Vagina (tissue), 2 donors: ENCODE measurements around the gene DMKN. TPM values are rescaled to one million over a fixed set of nuclear protein-coding genes. Genes with fewer than 3 reads are reported as not detected.
"Not testable (repeated sequence)": the region's sequence is repeated elsewhere in the genome, so short reads cannot be mapped to it uniquely, and the experiment has no call there.

ENCODE experiments used
- DNase-seq, 2 donors: peaks; one replicate each; pipeline ENCODE4 v3.0.0-alpha.2; 2017; ENCODE audit errors: extremely low spot score in 2 of 2
- H3K27ac ChIP-seq: fragments of 200-600 bp; sonication (generic); one replicate; pipeline ENCODE4 v1.5.1; 2019
- H3K27me3 ChIP-seq: fragments of 200-600 bp; sonication (generic); one replicate; pipeline ENCODE4 v1.5.1; 2019
- H3K36me3 ChIP-seq, 2 donors: fragments of 200-600 bp; sonication (generic); one replicate each; pipeline ENCODE4 v1.5.1; 2017 to 2019
- H3K4me1 ChIP-seq: fragments of 200-600 bp; sonication (generic); one replicate; pipeline ENCODE4 v1.5.1; 2019
- H3K4me3 ChIP-seq, 2 donors: fragments of 200-600 bp; sonication (generic); 1 replicate in 1 of 2; 2 replicates in 1 of 2; pipeline ENCODE4 v1.5.1; 2016 to 2019
- H3K9me3 ChIP-seq: fragments of 200-600 bp; sonication (generic); one replicate; pipeline ENCODE4 v1.5.1; 2019
- POLR2A ChIP-seq, 2 donors: fragments of 450-650 bp; IDR thresholded peaks; one replicate each; pipeline ENCODE4 v1.6.1; 2017; ENCODE audit warnings: antibody characterized with exemption in 2 of 2, mild to moderate bottlenecking in 2 of 2, moderate library complexity in 2 of 2
- POLR2AphosphoS5 ChIP-seq, 2 donors: sonication (generic); formaldehyde crosslinking; IDR thresholded peaks; one replicate each; pipeline ENCODE4 v1.9.0; 2017; ENCODE audit warnings: antibody characterized with exemption in 2 of 2, mild to moderate bottlenecking in 2 of 2, low read depth in 1 of 2; ENCODE audit not compliant: insufficient read depth in 1 of 2
- intact Hi-C: fragments of 100-400 bp; cut with DNase I; formaldehyde crosslinking; loops from one replicate; pipeline ENCODE4 v1.15.1; 2023
- total RNA-seq: library from RNA; depleted of rRNA; stranded (reverse); fragments of >200 nt; gene quantifications from one replicate; pipeline ENCODE4 v1.2.3, GENCODE V29; 2016
- TF ChIP-seq, protein P1 (sequence below), 3 experiments: fragments of 450-650 bp in 2 of 3; fragments of 200-600 bp in 1 of 3; sonication (generic) in 1 of 3; IDR thresholded peaks; one replicate each; pipeline ENCODE4 v1.5.1; 2017 to 2019; ENCODE audit warnings: antibody characterized with exemption in 3 of 3, mild to moderate bottlenecking in 2 of 3, moderate library complexity in 2 of 3

Gene DMKN
- total RNA-seq, 1 donor from 2014 or later: 237 TPM

DNA sequence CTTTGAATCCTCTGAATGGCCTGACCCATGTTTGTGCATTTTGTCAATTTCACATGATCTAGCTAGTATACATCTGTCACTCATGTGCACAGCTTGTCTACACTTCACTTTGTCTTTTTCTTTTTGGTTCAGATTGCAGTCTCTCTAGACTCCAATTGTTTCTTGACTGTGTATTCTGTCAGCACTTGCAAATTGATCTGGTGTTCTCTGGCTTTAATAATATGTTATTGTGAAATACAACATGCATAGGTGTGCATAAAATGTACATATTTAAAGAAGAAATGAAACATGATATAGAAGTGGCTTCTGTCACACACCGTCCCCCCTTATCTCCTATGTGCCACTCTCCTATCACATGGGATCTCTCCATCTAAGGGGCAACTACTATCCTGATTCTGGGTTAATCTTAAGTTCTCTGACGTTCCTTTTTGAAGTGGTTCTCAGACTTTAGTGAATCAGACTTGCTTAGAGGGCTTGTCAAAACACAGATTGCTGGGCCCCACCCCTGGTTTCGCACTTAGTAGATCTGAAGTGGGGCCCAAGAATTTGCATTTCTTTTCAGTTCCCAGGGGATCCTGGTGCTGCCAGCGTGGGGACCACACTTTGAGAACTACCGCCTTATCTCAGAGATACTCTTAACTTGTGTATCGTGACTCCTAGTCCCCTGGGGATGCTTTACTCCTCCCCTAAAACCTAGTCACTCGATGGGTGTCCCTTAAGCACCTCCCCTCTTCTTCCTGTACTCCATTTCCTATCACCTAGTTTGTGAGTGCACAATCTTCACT, 29.0 kb downstream of the DMKN start:
- H3K9me3 ChIP-seq: no peaks in the 10 kb centered on the region
- H3K4me1 ChIP-seq: no peaks in the 10 kb centered on the region
- no peak for DNase-seq
- H3K27me3 ChIP-seq: no peaks in the 10 kb centered on the region
- TF ChIP-seq, protein P1, sequence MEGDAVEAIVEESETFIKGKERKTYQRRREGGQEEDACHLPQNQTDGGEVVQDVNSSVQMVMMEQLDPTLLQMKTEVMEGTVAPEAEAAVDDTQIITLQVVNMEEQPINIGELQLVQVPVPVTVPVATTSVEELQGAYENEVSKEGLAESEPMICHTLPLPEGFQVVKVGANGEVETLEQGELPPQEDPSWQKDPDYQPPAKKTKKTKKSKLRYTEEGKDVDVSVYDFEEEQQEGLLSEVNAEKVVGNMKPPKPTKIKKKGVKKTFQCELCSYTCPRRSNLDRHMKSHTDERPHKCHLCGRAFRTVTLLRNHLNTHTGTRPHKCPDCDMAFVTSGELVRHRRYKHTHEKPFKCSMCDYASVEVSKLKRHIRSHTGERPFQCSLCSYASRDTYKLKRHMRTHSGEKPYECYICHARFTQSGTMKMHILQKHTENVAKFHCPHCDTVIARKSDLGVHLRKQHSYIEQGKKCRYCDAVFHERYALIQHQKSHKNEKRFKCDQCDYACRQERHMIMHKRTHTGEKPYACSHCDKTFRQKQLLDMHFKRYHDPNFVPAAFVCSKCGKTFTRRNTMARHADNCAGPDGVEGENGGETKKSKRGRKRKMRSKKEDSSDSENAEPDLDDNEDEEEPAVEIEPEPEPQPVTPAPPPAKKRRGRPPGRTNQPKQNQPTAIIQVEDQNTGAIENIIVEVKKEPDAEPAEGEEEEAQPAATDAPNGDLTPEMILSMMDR (IDR thresholded peaks at IDR 0.05): no peak
- TF ChIP-seq POLR2A (IDR thresholded peaks at IDR 0.05) (no peak), POLR2AphosphoS5 (IDR thresholded peaks at IDR 0.05; ENCODE audit: insufficient read depth in 1 of 2, low read depth in 1 of 2) (no peak)
- H3K4me3 ChIP-seq: no peak overlapping the region
- H3K36me3 ChIP-seq: no peaks in the 10 kb centered on the region
- intact Hi-C loops: no loop called here
- H3K27ac ChIP-seq: no peak overlapping the region

DNA sequence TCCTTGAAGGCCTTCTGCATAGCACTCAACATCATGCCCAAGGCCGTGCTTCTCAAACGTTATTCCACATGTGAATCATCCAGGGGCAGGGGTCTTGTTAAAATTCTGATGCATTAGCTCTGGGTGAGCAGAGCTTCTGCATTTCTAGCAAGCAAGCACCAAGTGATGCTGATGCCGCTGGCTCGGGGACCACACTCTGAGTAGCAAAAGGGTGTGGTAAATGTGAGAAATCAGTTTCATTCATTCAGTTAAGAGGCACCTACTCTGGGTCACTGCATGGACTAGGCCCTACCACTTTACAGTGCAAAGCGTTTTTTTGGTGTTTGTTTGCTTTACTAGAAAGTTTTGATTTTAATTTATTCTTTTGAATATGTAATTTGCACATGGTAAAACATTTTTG, 30.4 kb downstream of the DMKN start:
- intact Hi-C loops: no loop called here

DNA sequence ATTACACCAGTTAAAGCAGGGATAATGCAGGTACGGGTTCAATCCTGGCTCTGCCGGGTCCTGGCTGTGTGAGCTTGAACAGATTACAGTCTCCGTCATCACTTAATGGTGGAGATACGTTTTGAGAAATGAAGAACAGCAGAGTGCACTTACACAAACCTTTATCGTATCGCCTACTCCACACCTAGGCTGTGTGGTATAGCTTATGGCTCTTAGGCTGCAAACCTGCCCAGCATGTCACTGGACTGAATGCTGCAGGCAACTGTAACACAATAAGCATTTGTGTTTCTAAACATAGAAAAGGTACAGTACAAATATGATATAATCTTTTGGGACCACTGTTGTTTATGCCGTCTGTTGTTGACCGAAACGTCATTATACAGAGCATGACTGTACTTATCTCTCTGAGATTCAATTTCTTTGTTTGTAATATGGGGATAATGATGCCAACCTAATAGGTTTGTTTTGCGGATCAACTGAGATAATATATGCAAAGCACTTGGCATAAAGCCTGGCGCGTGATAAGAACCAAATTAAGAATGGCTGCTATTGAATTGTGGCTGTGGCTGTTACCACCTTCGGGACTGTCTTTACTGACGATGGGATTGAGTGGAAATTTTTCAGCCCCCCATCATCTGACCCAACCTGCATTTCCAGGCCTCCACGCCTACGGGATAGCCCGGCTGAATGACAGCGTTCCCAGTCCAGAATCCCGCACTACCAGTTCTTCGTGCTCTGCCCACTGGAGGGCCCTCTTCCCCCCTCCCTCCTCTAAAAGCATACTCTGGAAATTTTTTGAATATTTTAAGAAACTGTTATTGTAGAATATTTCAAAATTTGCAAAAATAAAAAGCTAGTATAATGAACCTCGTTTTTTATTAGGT, 34.4 kb downstream of the DMKN start:
- no peaks in the 10 kb centered on the region for H3K9me3 ChIP-seq
- DNase-seq: no peak
- H3K4me3 ChIP-seq: no peak overlapping the region
- H3K36me3 ChIP-seq: no peaks in the 10 kb centered on the region
- H3K27ac ChIP-seq: no peak overlapping the region
- no peaks in the 10 kb centered on the region for H3K4me1 ChIP-seq
- TF ChIP-seq, protein P1 (IDR thresholded peaks at IDR 0.05): no peak
- TF ChIP-seq POLR2AphosphoS5 (IDR thresholded peaks at IDR 0.05; ENCODE audit: insufficient read depth in 1 of 2, low read depth in 1 of 2) (no peak), POLR2A (IDR thresholded peaks at IDR 0.05) (no peak)
- H3K27me3 ChIP-seq: no peaks in the 10 kb centered on the region
- intact Hi-C loops: no loop called here

More for the DNA sequence above, 30.4 kb downstream of the DMKN start:
- no peak overlapping the region for H3K27ac ChIP-seq
- no peaks in the 10 kb centered on the region for H3K36me3 ChIP-seq
- H3K9me3 ChIP-seq: no peaks in the 10 kb centered on the region
- TF ChIP-seq POLR2A (IDR thresholded peaks at IDR 0.05): no peak
- TF ChIP-seq, protein P1 (IDR thresholded peaks at IDR 0.05): no peak
- no peak for TF ChIP-seq POLR2AphosphoS5 (IDR thresholded peaks at IDR 0.05; ENCODE audit: insufficient read depth in 1 of 2, low read depth in 1 of 2)
- no peaks in the 10 kb centered on the region for H3K4me1 ChIP-seq
- DNase-seq: no peak
- H3K27me3 ChIP-seq: no peaks in the 10 kb centered on the region
- no peak overlapping the region for H3K4me3 ChIP-seq

DNA sequence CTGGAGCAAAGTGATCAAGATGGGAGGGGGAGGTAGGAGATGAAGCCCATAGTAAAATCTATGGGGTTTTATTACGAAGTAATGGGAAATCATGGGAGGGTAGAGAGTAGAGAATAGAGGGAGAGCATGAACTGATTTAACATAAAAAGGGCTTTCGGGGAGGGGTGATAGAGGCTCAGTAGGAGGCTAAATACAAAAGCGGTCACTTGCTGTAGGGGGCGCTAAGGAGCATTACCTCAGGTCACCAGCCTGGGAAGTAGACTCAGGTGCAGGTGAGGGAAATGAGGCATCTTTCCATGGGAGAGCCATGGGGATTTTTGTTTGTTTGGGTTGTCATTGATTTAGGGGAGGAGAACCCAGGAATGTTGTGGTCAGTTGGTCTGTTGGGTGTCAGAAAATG, 37.3 kb downstream of the DMKN start:
- intact Hi-C loops: no loop called here
- Histone ChIP-seq H3K9me3 (no peaks in the 10 kb centered on the region), H3K27ac (no peak overlapping the region), H3K4me1 (no peaks in the 10 kb centered on the region), H3K4me3 (no peak overlapping the region), H3K27me3 (no peaks in the 10 kb centered on the region), H3K36me3 (no peaks in the 10 kb centered on the region)
- TF ChIP-seq POLR2A (IDR thresholded peaks at IDR 0.05): no peak
- TF ChIP-seq, protein P1 (IDR thresholded peaks at IDR 0.05): no peak
- no peak for DNase-seq

DNA sequence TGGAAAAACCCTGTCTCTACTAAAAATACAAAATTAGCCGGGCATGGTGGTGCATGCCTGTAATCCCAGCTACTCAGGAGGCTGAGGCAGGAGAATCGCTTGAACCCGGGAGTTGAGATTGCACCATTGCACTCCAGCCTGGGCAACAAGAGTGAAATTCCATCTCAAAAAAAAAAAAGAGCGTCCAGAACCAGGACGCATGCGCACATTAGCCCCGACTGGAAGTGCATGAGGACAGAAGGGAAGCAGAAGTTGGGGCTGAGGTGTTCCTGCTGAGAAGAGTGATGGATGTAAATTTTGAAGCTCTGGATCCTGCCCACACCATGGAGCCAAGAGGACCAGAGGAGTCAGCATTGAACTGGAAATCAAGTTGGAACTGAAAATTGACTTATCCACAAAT, 38.9 kb downstream of the DMKN start:
- DNase-seq, H3K36me3 ChIP-seq, H3K4me3 ChIP-seq, intact Hi-C loops, H3K27me3 ChIP-seq, H3K4me1 ChIP-seq, H3K9me3 ChIP-seq, H3K27ac ChIP-seq: not testable (repeated sequence)
